Stomach (tissue), 4 donors: ENCODE data around the gene CDYL.

Experiments
- EP300 ChIP-seq: sonication (generic); formaldehyde crosslinking; IDR thresholded peaks from one replicate; pipeline ENCODE4 v1.6.1; 2017; ENCODE audit warnings: antibody characterized with exemption
- POLR2AphosphoS5 ChIP-seq, 3 donors: sonication (generic); formaldehyde crosslinking; IDR thresholded peaks; one replicate each; pipeline ENCODE4 v1.6.1; 2016; ENCODE audit warnings: antibody characterized with exemption in 3 of 3
- TF ChIP-seq, protein P1 (sequence below), 7 experiments: fragments of 450-650 bp in 4 of 7; fragments of 200-600 bp in 3 of 7; sonication (generic) in 3 of 7; IDR thresholded peaks; one replicate each; pipeline ENCODE4 v1.5.1; 2016 to 2019; ENCODE audit warnings: antibody characterized with exemption in 7 of 7, control low read depth in 2 of 7, mild to moderate bottlenecking in 1 of 7

GRCh38 chr6:4773181-4773580 lies 3.0 kb upstream of the CDYL start:
- TF ChIP-seq, protein P1, sequence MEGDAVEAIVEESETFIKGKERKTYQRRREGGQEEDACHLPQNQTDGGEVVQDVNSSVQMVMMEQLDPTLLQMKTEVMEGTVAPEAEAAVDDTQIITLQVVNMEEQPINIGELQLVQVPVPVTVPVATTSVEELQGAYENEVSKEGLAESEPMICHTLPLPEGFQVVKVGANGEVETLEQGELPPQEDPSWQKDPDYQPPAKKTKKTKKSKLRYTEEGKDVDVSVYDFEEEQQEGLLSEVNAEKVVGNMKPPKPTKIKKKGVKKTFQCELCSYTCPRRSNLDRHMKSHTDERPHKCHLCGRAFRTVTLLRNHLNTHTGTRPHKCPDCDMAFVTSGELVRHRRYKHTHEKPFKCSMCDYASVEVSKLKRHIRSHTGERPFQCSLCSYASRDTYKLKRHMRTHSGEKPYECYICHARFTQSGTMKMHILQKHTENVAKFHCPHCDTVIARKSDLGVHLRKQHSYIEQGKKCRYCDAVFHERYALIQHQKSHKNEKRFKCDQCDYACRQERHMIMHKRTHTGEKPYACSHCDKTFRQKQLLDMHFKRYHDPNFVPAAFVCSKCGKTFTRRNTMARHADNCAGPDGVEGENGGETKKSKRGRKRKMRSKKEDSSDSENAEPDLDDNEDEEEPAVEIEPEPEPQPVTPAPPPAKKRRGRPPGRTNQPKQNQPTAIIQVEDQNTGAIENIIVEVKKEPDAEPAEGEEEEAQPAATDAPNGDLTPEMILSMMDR (IDR thresholded peaks at IDR 0.05) = no peak
- TF ChIP-seq EP300 (no peak), POLR2AphosphoS5 (IDR thresholded peaks at IDR 0.05) (no peak)
